K562 (cell line): ENCODE data around the gene TENM4. TPM values are rescaled to one million over a fixed set of nuclear protein-coding genes. Genes with fewer than 3 reads are reported as not detected.

ENCODE experiments used
- ATAC-seq: fragments of 200-7000 bp; cut with Tn5 transposase; 3 replicates; pipeline ENCODE4 v1.9.1; 2020; ENCODE audit warnings: moderate library complexity
- BruUV-seq: library from RNA; stranded (reverse); fragments of 400-500 nt; replicated peaks from 2 replicates; lab custom pipeline; 2021; lab: Mats Ljungman, UMichigan
- CTCF ChIA-PET: fragments of 300-600 bp; formaldehyde crosslinking; extraction: SDS; loops from one replicate; lab custom pipeline; 2021; ENCODE audit warnings: low intra/inter-chr PET ratio; lab: Yijun Ruan, JAX
- POLR2A ChIA-PET: fragments of 300-600, 350-650 bp; sonication (Branson Sonifier 250); formaldehyde crosslinking; extraction: SDS; loops from one replicate; lab custom pipeline; 2021; ENCODE audit warnings: antibody characterized with exemption, inconsistent platforms; lab: Yijun Ruan, JAX
- DNase-seq, 4 experiments: peaks; one replicate each; pipeline versions ENCODE4 v3.0.0 to v3.0.0-alpha.2; 2011 to 2018; ENCODE audit warnings: low spot score in 3 of 4, mixed read lengths in 3 of 4; ENCODE audit errors: extremely low read depth in 1 of 4
- FAIRE-seq: peaks from 2 replicates; lab custom pipeline; 2011; peaks lifted over from hg19 to GRCh38; lab: Jason Lieb, UNC
- H2AFZ ChIP-seq: 2 replicates; pipeline ENCODE4 v1.6.0; 2011; ENCODE audit warnings: low read depth, low read length, control low read depth, inconsistent platforms
- H3K27ac ChIP-seq: fragments of 200-600 bp; 3 replicates; pipeline ENCODE4 v1.8.0; 2011; ENCODE audit warnings: low read depth, mild to moderate bottlenecking, control low read depth, inconsistent platforms, low read length, moderate library complexity, mixed read lengths; ENCODE audit errors: extremely low read depth
- H3K27me3 ChIP-seq, 2 experiments: fragments of 300-600 bp in 1 of 2; 2 replicates in 1 of 2; 3 replicates in 1 of 2; pipeline versions ENCODE4 v1.6.0 to v1.8.0; 2011; ENCODE audit warnings: inconsistent platforms in 2 of 2, low read length in 2 of 2, mild to moderate bottlenecking in 1 of 2, mixed read lengths in 1 of 2, moderate library complexity in 1 of 2; ENCODE audit not compliant: control insufficient read depth in 2 of 2, insufficient read depth in 2 of 2
- H3K36me3 ChIP-seq: fragments of 300-600 bp; 3 replicates; pipeline ENCODE4 v1.8.0; 2011; ENCODE audit warnings: mild to moderate bottlenecking, low read length, inconsistent platforms; ENCODE audit not compliant: control insufficient read depth, insufficient read depth
- H3K4me1 ChIP-seq, 2 experiments: fragments of 200-600 bp in 1 of 2; replicated peaks in 1 of 2; 2 replicates in 1 of 2; 3 replicates in 1 of 2; pipeline versions ENCODE4 v1.5.1 to v1.8.0; 2011; ENCODE audit warnings: inconsistent platforms in 2 of 2, low read length in 2 of 2, mild to moderate bottlenecking in 1 of 2, mixed read lengths in 1 of 2, moderate library complexity in 1 of 2; ENCODE audit not compliant: control insufficient read depth in 2 of 2, insufficient read depth in 2 of 2
- H3K4me2 ChIP-seq: 2 replicates; pipeline ENCODE4 v1.6.1; 2011; ENCODE audit warnings: low read length, control low read depth, inconsistent platforms, mixed read lengths; ENCODE audit not compliant: insufficient read depth
- H3K4me3 ChIP-seq: fragments of 200-600 bp; sonication (generic), shearing (Covaris generic); 2 replicates; pipeline ENCODE4 v1.5.1; 2016; ENCODE audit warnings: control low read depth, inconsistent platforms
- H3K79me2 ChIP-seq: fragments of 200-600 bp; 3 replicates; pipeline ENCODE4 v1.8.0; 2011; ENCODE audit warnings: low read length, inconsistent platforms; ENCODE audit not compliant: control insufficient read depth, insufficient read depth
- H3K9ac ChIP-seq, 2 experiments: 2 replicates each; pipeline versions ENCODE4 v1.6.0 to v1.6.1; 2011; ENCODE audit warnings: low read depth in 2 of 2, low read length in 2 of 2, control low read depth in 1 of 2, inconsistent platforms in 1 of 2, mild to moderate bottlenecking in 1 of 2, mixed read lengths in 1 of 2; ENCODE audit not compliant: insufficient read depth in 1 of 2
- H3K9me1 ChIP-seq: one replicate; pipeline ENCODE4 v1.6.0; 2011; ENCODE audit warnings: inconsistent platforms, mild to moderate bottlenecking, low read length, moderate library complexity; ENCODE audit not compliant: control insufficient read depth, insufficient read depth
- H3K9me3 ChIP-seq: replicated peaks from 2 replicates; pipeline ENCODE4 v1.5.1; 2011; ENCODE audit warnings: low read depth, low read length, inconsistent platforms; ENCODE audit not compliant: control insufficient read depth, insufficient read depth
- H4K20me1 ChIP-seq: replicated peaks from 2 replicates; pipeline ENCODE4 v1.6.1; 2011; ENCODE audit warnings: low read length, inconsistent platforms, mixed read lengths; ENCODE audit not compliant: control insufficient read depth, insufficient read depth
- CBX2 ChIP-seq: fragments of 200-600 bp; sonication (generic); IDR thresholded peaks from one replicate; pipeline ENCODE4 v1.6.1; 2012; ENCODE audit warnings: mild to moderate bottlenecking, low read length, inconsistent platforms; ENCODE audit not compliant: insufficient read depth, poor library complexity, severe bottlenecking
- GTF2E2 ChIP-seq: fragments of 200-800 bp; sonication (Bioruptor generic); IDR thresholded peaks from 2 replicates; pipeline ENCODE4 v1.6.1; 2016; ENCODE audit warnings: missing genetic modification characterization, missing compliant biosample characterization
- HMG20A ChIP-seq: fragments of 450-650 bp; formaldehyde crosslinking; conservative IDR thresholded peaks from 2 replicates; pipeline ENCODE4 v1.4.0; 2020; ENCODE audit warnings: mild to moderate bottlenecking, mixed read lengths
- KAT8 ChIP-seq: fragments of 450-650 bp; IDR thresholded peaks from 2 replicates; pipeline ENCODE4 v1.6.1; 2016; ENCODE audit warnings: low read depth, mild to moderate bottlenecking
- NFIX ChIP-seq: fragments of 250-450 bp; sonication (Bioruptor Pico); IDR thresholded peaks from 2 replicates; pipeline ENCODE4 v1.4.0; 2020; ENCODE audit warnings: low read depth, mild to moderate bottlenecking, moderate library complexity
- PCBP1 ChIP-seq: fragments of 200-400 bp; formaldehyde crosslinking; IDR thresholded peaks from 2 replicates; pipeline ENCODE4 v1.6.1; 2018; ENCODE audit warnings: mild to moderate bottlenecking, low read depth, low read length; ENCODE audit not compliant: poor library complexity, severe bottlenecking
- RBM34 ChIP-seq: fragments of 200-400 bp; formaldehyde crosslinking; IDR thresholded peaks from 2 replicates; pipeline ENCODE4 v1.6.1; 2018; ENCODE audit warnings: low read length, borderline replicate concordance; ENCODE audit not compliant: insufficient read depth
- RBM39 ChIP-seq: fragments of 200-400 bp; formaldehyde crosslinking; optimal IDR thresholded peaks from 2 replicates; pipeline ENCODE3; 2018; ENCODE audit warnings: low read depth, low read length
- STAT5B ChIP-seq: fragments of 250-450 bp; sonication (Bioruptor Pico); IDR thresholded peaks from 2 replicates; pipeline ENCODE4 v1.8.0; 2021; ENCODE audit warnings: mild to moderate bottlenecking, inconsistent platforms
- SUPT5H ChIP-seq: fragments of 450-650 bp; IDR thresholded peaks from 2 replicates; pipeline ENCODE4 v1.6.1; 2016
- TCF7 ChIP-seq: sonication (generic); IDR thresholded peaks from 2 replicates; pipeline ENCODE4 v1.6.1; 2016; ENCODE audit warnings: antibody characterized with exemption, borderline replicate concordance
- ZFP36 ChIP-seq: fragments of 150-350 bp; IDR thresholded peaks from 2 replicates; pipeline ENCODE4 v1.6.1; 2018; ENCODE audit warnings: low read length, low read depth; ENCODE audit not compliant: partially characterized antibody
- ZNF146 ChIP-seq: IDR thresholded peaks from one replicate; pipeline ENCODE4 v1.6.1; 2018; ENCODE audit warnings: missing compliant biosample characterization; ENCODE audit not compliant: unreplicated experiment
- ZNF174 ChIP-seq: fragments of 250-450 bp; sonication (Bioruptor Pico); IDR thresholded peaks from 2 replicates; pipeline ENCODE4 v1.4.0; 2020; ENCODE audit warnings: mild to moderate bottlenecking
- WGBS: fragments of 100-300 bp; shearing (Covaris generic); methylation state at CpG from one replicate; pipeline ENCODE4 v1.1.6; 2016; ENCODE audit warnings: low coverage, mixed read lengths; ENCODE audit not compliant: insufficient coverage; ENCODE audit errors: missing lambda C conversion rate; 5-methylcytosine and 5-hydroxymethylcytosine counted together
- in situ Hi-C: fragments of 300-500 bp; cut with MboI; formaldehyde crosslinking; loops from 4 replicates; pipeline ENCODE4 v1.15.0; 2018; ENCODE audit warnings: inconsistent platforms, mixed read lengths
- intact Hi-C: fragments of 100-400 bp; cut with micrococcal nuclease; formaldehyde crosslinking; loops from 2 replicates; pipeline ENCODE4 v1.14.2; 2022
- polyA plus RNA-seq, 8 experiments: library from polyadenylated mRNA; depleted of rRNA in 4 of 8; stranded (reverse) in 5 of 8; unstranded in 3 of 8; fragments of >200 nt; fragmentation: Nextera tagmentation in 2 of 8; fragmentation: Illumina TruSeq in 1 of 8; extraction: Ambion mirVana in 2 of 8; extraction: Trizol in 1 of 8; gene quantifications; 2 replicates each; pipeline versions ENCODE4 v1.2.1 to v1.2.3, GENCODE V29; 2011 to 2014; ENCODE audit warnings: inconsistent platforms in 1 of 8, missing spikeins in 1 of 8
- total RNA-seq, 7 experiments: library from RNA; depleted of rRNA in 6 of 7; stranded (reverse); fragments of >200 nt in 6 of 7; fragmentation: Illumina TruSeq in 2 of 7; extraction: Trizol in 2 of 7; gene quantifications; 2 replicates each; pipeline versions ENCODE4 v1.2.1 to v1.2.3, GENCODE V29; 2011 to 2021; ENCODE audit warnings: low replicate concordance in 1 of 7
- TF ChIP-seq, protein P1 (sequence below): fragments of 250-450 bp; sonication (Bioruptor Pico); IDR thresholded peaks from 2 replicates; pipeline ENCODE4 v1.8.0; 2022; ENCODE audit warnings: inconsistent platforms
- TF ChIP-seq, protein P2 (sequence below), 2 experiments: fragments of 450-650 bp in 1 of 2; sonication (generic) in 1 of 2; formaldehyde crosslinking in 1 of 2; IDR thresholded peaks in 1 of 2; conservative IDR thresholded peaks in 1 of 2; 2 replicates each; pipeline versions ENCODE4 v1.6.1 to v1.8.1; 2016 to 2023; ENCODE audit warnings: mild to moderate bottlenecking in 2 of 2, moderate library complexity in 2 of 2, inconsistent platforms in 1 of 2, missing genetic modification reagents in 1 of 2
- TF ChIP-seq, protein P3 (sequence below): sonication (generic); formaldehyde crosslinking; IDR thresholded peaks from 2 replicates; pipeline ENCODE4 v1.8.1; 2022; ENCODE audit warnings: missing genetic modification reagents
- TF ChIP-seq, protein P4 (sequence below): sonication (generic); formaldehyde crosslinking; IDR thresholded peaks from 2 replicates; pipeline ENCODE4 v1.8.0; 2022; ENCODE audit warnings: mild to moderate bottlenecking, missing genetic modification reagents

Gene TENM4
- total and polyA plus RNA-seq, 9 of the 15 experiments (the other 6 are each of a cell fraction or from before 2014, with no cell fraction given) = 0.16 TPM; not detected in 8

DNA sequence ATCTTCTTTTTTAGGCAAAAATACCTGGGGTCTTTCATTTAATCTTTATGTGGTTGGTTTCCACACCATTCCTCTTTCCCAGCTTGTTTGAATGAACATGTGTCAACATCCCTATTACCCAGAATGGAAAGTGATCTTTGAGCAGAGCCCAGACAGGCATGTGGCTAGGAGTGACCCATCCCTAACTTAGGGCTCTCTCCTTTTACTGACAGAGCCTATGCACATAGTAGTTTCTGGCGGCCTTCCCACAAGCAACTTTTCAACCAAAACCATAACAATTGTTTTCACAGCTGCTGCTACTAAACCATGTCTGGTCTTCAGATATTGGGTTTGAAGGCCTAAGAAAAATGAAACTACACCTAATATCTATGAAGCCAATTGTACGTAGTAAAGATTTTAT is 107.5 kb downstream of the TENM4 start:
- Histone ChIP-seq H4K20me1 (no peaks in the 10 kb centered on the region), H3K27ac (no peak overlapping the region), H3K79me2 (no peaks in the 10 kb centered on the region), H3K4me2 (no peak overlapping the region), H3K36me3 (no peaks in the 10 kb centered on the region), H3K9ac (no peak overlapping the region), H3K4me1 (no peaks in the 10 kb centered on the region), H3K9me3 (no peaks in the 10 kb centered on the region)
- intact Hi-C loops = no loop called here
- WGBS = 0% methylated on average over 2 of the region's 2 CpGs
- no TSS peak for BruUV-seq
- in situ Hi-C loops = no loop called here
- FAIRE-seq (no peak), DNase-seq (no peak)
- ChIA-PET CTCF (no interaction called here), POLR2A (no interaction called here)
- no peak for TF ChIP-seq TCF7
- no peak for TF ChIP-seq STAT5B (CRISPR knock-in tag)
- TF ChIP-seq RBM34 = no peak
- no peak for TF ChIP-seq SUPT5H
- TF ChIP-seq ZNF174 = no peak
- TF ChIP-seq, protein P1, sequence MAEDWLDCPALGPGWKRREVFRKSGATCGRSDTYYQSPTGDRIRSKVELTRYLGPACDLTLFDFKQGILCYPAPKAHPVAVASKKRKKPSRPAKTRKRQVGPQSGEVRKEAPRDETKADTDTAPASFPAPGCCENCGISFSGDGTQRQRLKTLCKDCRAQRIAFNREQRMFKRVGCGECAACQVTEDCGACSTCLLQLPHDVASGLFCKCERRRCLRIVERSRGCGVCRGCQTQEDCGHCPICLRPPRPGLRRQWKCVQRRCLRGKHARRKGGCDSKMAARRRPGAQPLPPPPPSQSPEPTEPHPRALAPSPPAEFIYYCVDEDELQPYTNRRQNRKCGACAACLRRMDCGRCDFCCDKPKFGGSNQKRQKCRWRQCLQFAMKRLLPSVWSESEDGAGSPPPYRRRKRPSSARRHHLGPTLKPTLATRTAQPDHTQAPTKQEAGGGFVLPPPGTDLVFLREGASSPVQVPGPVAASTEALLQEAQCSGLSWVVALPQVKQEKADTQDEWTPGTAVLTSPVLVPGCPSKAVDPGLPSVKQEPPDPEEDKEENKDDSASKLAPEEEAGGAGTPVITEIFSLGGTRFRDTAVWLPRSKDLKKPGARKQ (CRISPR knock-in tag) = no peak
- no peak for TF ChIP-seq HMG20A (CRISPR knock-in tag)
- TF ChIP-seq PCBP1 = no peak
- TF ChIP-seq, protein P2, sequence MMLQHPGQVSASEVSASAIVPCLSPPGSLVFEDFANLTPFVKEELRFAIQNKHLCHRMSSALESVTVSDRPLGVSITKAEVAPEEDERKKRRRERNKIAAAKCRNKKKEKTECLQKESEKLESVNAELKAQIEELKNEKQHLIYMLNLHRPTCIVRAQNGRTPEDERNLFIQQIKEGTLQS (IDR thresholded peaks at IDR 0.05) = no peak
- TF ChIP-seq, protein P2 (CRISPR knock-in tag; conservative IDR thresholded peaks at IDR 0.05) = no peak
- no peak for TF ChIP-seq KAT8
- TF ChIP-seq, protein P3, sequence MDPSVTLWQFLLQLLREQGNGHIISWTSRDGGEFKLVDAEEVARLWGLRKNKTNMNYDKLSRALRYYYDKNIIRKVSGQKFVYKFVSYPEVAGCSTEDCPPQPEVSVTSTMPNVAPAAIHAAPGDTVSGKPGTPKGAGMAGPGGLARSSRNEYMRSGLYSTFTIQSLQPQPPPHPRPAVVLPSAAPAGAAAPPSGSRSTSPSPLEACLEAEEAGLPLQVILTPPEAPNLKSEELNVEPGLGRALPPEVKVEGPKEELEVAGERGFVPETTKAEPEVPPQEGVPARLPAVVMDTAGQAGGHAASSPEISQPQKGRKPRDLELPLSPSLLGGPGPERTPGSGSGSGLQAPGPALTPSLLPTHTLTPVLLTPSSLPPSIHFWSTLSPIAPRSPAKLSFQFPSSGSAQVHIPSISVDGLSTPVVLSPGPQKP (CRISPR knock-in tag) = no peak
- TF ChIP-seq, protein P4, sequence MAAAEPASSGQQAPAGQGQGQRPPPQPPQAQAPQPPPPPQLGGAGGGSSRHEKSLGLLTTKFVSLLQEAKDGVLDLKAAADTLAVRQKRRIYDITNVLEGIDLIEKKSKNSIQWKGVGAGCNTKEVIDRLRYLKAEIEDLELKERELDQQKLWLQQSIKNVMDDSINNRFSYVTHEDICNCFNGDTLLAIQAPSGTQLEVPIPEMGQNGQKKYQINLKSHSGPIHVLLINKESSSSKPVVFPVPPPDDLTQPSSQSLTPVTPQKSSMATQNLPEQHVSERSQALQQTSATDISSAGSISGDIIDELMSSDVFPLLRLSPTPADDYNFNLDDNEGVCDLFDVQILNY (CRISPR knock-in tag) = no peak
- no peak for TF ChIP-seq GTF2E2 (tag)
- TF ChIP-seq NFIX (CRISPR knock-in tag) = no peak
- no peak for TF ChIP-seq CBX2
- no peak for TF ChIP-seq ZFP36
- no peak for TF ChIP-seq RBM39
- TF ChIP-seq ZNF146 = no peak
- TF ChIP-seq, all 486 proteins: peak for 0
- Histone ChIP-seq H2AFZ (no peak overlapping the region), H3K4me3 (no peak overlapping the region), H3K9me1 (no peaks in the 10 kb centered on the region), H3K27me3 (no peaks in the 10 kb centered on the region)
- ATAC-seq = no peak
